Activated T-helper 1 cell treated with Interleukin-2 at 50 U/mL for 16 hours (primary cell): Measurements from ENCODE around the gene FRRS1.
"Not testable (repeated sequence)": the region's sequence is repeated elsewhere in the genome, so short reads cannot be mapped to it uniquely, and the experiment has no call there.

Experiments
- DNase-seq: peaks from one replicate; pipeline ENCODE4 v3.0.0-alpha.2; 2020; ENCODE audit warnings: low read depth

FRRS1 gene

GRCh38 chr1:99764439-99764838 is 2.0 kb downstream of the FRRS1 start:
- no peak for DNase-seq

GRCh38 chr1:99763956-99764355 is 2.5 kb downstream of the FRRS1 start:
- DNase-seq = no peak

- DNase-seq = no peak
Observed at GRCh38 chr1:99761774-99762173, 4.7 kb downstream of the FRRS1 start.

- DNase-seq = no peak
Observed at GRCh38 chr1:99759518-99760160, 6.8 kb downstream of the FRRS1 start.

- not testable (repeated sequence) for DNase-seq
Observed at GRCh38 chr1:99758686-99759517, 7.5 kb downstream of the FRRS1 start.

GRCh38 chr1:99758073-99758511 is 8.3 kb downstream of the FRRS1 start:
- no peak for DNase-seq

- no peak for DNase-seq
Observed at GRCh38 chr1:99756598-99756997, 9.8 kb downstream of the FRRS1 start.

- DNase-seq = no peak
Observed at GRCh38 chr1:99755664-99756063, 10.8 kb downstream of the FRRS1 start.

GRCh38 chr1:99754697-99755096 is 11.7 kb downstream of the FRRS1 start:
- no peak for DNase-seq

GRCh38 chr1:99754055-99754626 is 12.3 kb downstream of the FRRS1 start:
- no peak for DNase-seq

GRCh38 chr1:99751877-99752504 is 14.4 kb downstream of the FRRS1 start:
- no peak for DNase-seq

GRCh38 chr1:99749504-99750347 is 16.7 kb downstream of the FRRS1 start:
- DNase-seq = no peak

- no peak for DNase-seq
Observed at GRCh38 chr1:99748419-99748818, 18.0 kb downstream of the FRRS1 start.

GRCh38 chr1:99745684-99746083 is 20.8 kb downstream of the FRRS1 start:
- no peak for DNase-seq

- no peak for DNase-seq
Observed at GRCh38 chr1:99745061-99745460, 21.4 kb downstream of the FRRS1 start.

GRCh38 chr1:99740141-99740540 is 26.3 kb downstream of the FRRS1 start:
- DNase-seq = no peak

GRCh38 chr1:99738858-99739465 is 27.5 kb downstream of the FRRS1 start:
- DNase-seq = no peak

GRCh38 chr1:99737016-99737415 is 29.4 kb downstream of the FRRS1 start:
- no peak for DNase-seq

- no peak for DNase-seq
Observed at GRCh38 chr1:99735852-99736251, 30.6 kb downstream of the FRRS1 start.

- no peak for DNase-seq
Observed at GRCh38 chr1:99731384-99731783, 35.1 kb downstream of the FRRS1 start.

GRCh38 chr1:99728494-99729235 is 37.8 kb downstream of the FRRS1 start:
- DNase-seq = no peak
